H9 (cell line): ENCODE data around the gene GPR107. TPM values are rescaled to one million over a fixed set of nuclear protein-coding genes. Genes with fewer than 3 reads are reported as not detected.
A peak's percentile ranks its signal among the peaks of the same experiment; 100 is the strongest.

Experiments used
- DNase-seq: peaks from one replicate; pipeline ENCODE4 v3.0.0-alpha.2; 2017
- H2AFZ ChIP-seq: one replicate; pipeline ENCODE4 v1.6.1; 2013; ENCODE audit warnings: mild to moderate bottlenecking, low read length, control low read depth, moderate library complexity
- H2AK5ac ChIP-seq: 2 replicates; pipeline ENCODE4 v1.6.1; 2013; ENCODE audit warnings: low read length, control low read depth, mixed read lengths; ENCODE audit not compliant: insufficient read length
- H2BK120ac ChIP-seq: one replicate; pipeline ENCODE4 v1.6.1; 2013; ENCODE audit warnings: low read depth, mild to moderate bottlenecking, low read length, control low read depth, inconsistent platforms; ENCODE audit not compliant: poor library complexity, severe bottlenecking
- H2BK12ac ChIP-seq: 2 replicates; pipeline ENCODE4 v1.6.1; 2013; ENCODE audit warnings: low read length, control low read depth, mixed read lengths, low read depth; ENCODE audit not compliant: insufficient read length
- H2BK15ac ChIP-seq: 2 replicates; pipeline ENCODE4 v1.6.1; 2013; ENCODE audit warnings: low read depth, low read length, control low read depth
- H2BK20ac ChIP-seq: one replicate; pipeline ENCODE4 v1.6.1; 2013; ENCODE audit warnings: low read depth, mild to moderate bottlenecking, low read length, control low read depth, inconsistent platforms; ENCODE audit not compliant: poor library complexity, severe bottlenecking
- H2BK5ac ChIP-seq: 2 replicates; pipeline ENCODE4 v1.6.1; 2013; ENCODE audit warnings: low read length, control low read depth, mixed read lengths; ENCODE audit not compliant: insufficient read length
- H3K14ac ChIP-seq: 2 replicates; pipeline ENCODE4 v1.6.1; 2013; ENCODE audit warnings: low read length, control low read depth; ENCODE audit not compliant: insufficient read depth
- H3K18ac ChIP-seq: 2 replicates; pipeline ENCODE4 v1.6.1; 2013; ENCODE audit warnings: low read depth, mild to moderate bottlenecking, mixed read lengths, low read length, control low read depth; ENCODE audit not compliant: insufficient read length
- H3K23ac ChIP-seq: 2 replicates; pipeline ENCODE4 v1.6.1; 2013; ENCODE audit warnings: low read length, control low read depth, mixed read lengths, low read depth; ENCODE audit not compliant: insufficient read length
- H3K23me2 ChIP-seq: 2 replicates; pipeline ENCODE4 v1.6.1; 2013; ENCODE audit warnings: low read depth, mild to moderate bottlenecking, mixed read lengths, low read length, control low read depth; ENCODE audit not compliant: insufficient read length, poor library complexity, severe bottlenecking
- H3K27ac ChIP-seq: 2 replicates; pipeline ENCODE4 v1.5.1; 2013; ENCODE audit warnings: low read length, control low read depth, mixed read lengths, low read depth; ENCODE audit not compliant: insufficient read length
- H3K27me3 ChIP-seq: 2 replicates; pipeline ENCODE4 v1.6.1; 2013; ENCODE audit warnings: low read length, control low read depth, inconsistent platforms; ENCODE audit not compliant: insufficient read depth
- H3K4ac ChIP-seq: 2 replicates; pipeline ENCODE4 v1.6.1; 2013; ENCODE audit warnings: low read depth, mild to moderate bottlenecking, control low read depth, inconsistent platforms, low read length, moderate library complexity
- H3K4me1 ChIP-seq: 2 replicates; pipeline ENCODE4 v1.6.1; 2013; ENCODE audit warnings: low read length, control low read depth, inconsistent platforms; ENCODE audit not compliant: insufficient read depth
- H3K4me2 ChIP-seq: 2 replicates; pipeline ENCODE4 v1.6.1; 2013; ENCODE audit warnings: low read length, control low read depth, mixed read lengths; ENCODE audit not compliant: insufficient read length, insufficient read depth
- H3K56ac ChIP-seq: 2 replicates; pipeline ENCODE4 v1.6.1; 2013; ENCODE audit warnings: low read depth, mild to moderate bottlenecking, mixed read lengths, low read length, control low read depth; ENCODE audit not compliant: insufficient read length
- H3K79me1 ChIP-seq: 2 replicates; pipeline ENCODE4 v1.6.1; 2013; ENCODE audit warnings: low read depth, mild to moderate bottlenecking, moderate library complexity, low read length, control low read depth, inconsistent platforms; ENCODE audit not compliant: insufficient read depth, poor library complexity, severe bottlenecking
- H3K79me2 ChIP-seq: 2 replicates; pipeline ENCODE4 v1.6.1; 2013; ENCODE audit warnings: low read length, control low read depth, inconsistent platforms; ENCODE audit not compliant: insufficient read depth
- H3K9ac ChIP-seq: 2 replicates; pipeline ENCODE4 v1.6.1; 2013; ENCODE audit warnings: low read length, control low read depth, mixed read lengths; ENCODE audit not compliant: insufficient read length; ENCODE audit errors: extremely low read depth
- H3K9me3 ChIP-seq: one replicate; pipeline ENCODE4 v1.6.1; 2013; ENCODE audit warnings: low read depth, low read length, inconsistent platforms; ENCODE audit not compliant: control insufficient read depth
- H3T11ph ChIP-seq: one replicate; pipeline ENCODE4 v1.6.1; 2013; ENCODE audit warnings: mild to moderate bottlenecking, low read length, control low read depth, inconsistent platforms
- H4K20me1 ChIP-seq: one replicate; pipeline ENCODE4 v1.6.1; 2013; ENCODE audit not compliant: control insufficient read depth, insufficient read length, insufficient read depth
- H4K5ac ChIP-seq: 2 replicates; pipeline ENCODE4 v1.6.1; 2013; ENCODE audit warnings: low read depth, mild to moderate bottlenecking, mixed read lengths, low read length, control low read depth; ENCODE audit not compliant: insufficient read length
- H4K8ac ChIP-seq: replicated peaks from 2 replicates; pipeline ENCODE4 v1.6.1; 2013; ENCODE audit warnings: low read length, control low read depth, mixed read lengths, low read depth; ENCODE audit not compliant: insufficient read length
- H4K91ac ChIP-seq: 2 replicates; pipeline ENCODE4 v1.6.1; 2013; ENCODE audit warnings: low read depth, mild to moderate bottlenecking, moderate library complexity, mixed read lengths, low read length, control low read depth; ENCODE audit not compliant: insufficient read length
- H3K27ac Mint-ChIP-seq, 3 experiments: 2 replicates in 2 of 3; 3 replicates in 1 of 3; pipeline ENCODE4 v1.8.0; 2020 to 2021; ENCODE audit warnings: mixed read lengths in 3 of 3, mild to moderate bottlenecking in 1 of 3, moderate library complexity in 1 of 3
- H3K27me3 Mint-ChIP-seq: 2 replicates; pipeline ENCODE4 v1.8.0; 2021; ENCODE audit warnings: low read depth, mild to moderate bottlenecking, moderate library complexity, mixed read lengths
- H3K36me3 Mint-ChIP-seq, 3 experiments: 2 replicates in 2 of 3; 3 replicates in 1 of 3; pipeline ENCODE4 v1.8.0; 2020 to 2021; ENCODE audit warnings: low read depth in 3 of 3, mixed read lengths in 3 of 3; ENCODE audit not compliant: insufficient read depth in 1 of 3
- H3K4me1 Mint-ChIP-seq, 2 experiments: 2 replicates each; pipeline ENCODE4 v1.8.0; 2020; ENCODE audit warnings: mixed read lengths in 2 of 2
- H3K4me3 Mint-ChIP-seq, 2 experiments: 2 replicates in 1 of 2; 3 replicates in 1 of 2; pipeline ENCODE4 v1.8.0; 2020 to 2021; ENCODE audit warnings: mild to moderate bottlenecking in 2 of 2, mixed read lengths in 2 of 2, moderate library complexity in 1 of 2
- H3K9me3 Mint-ChIP-seq, 2 experiments: 2 replicates in 1 of 2; 3 replicates in 1 of 2; pipeline ENCODE4 v1.8.0; 2020; ENCODE audit warnings: mild to moderate bottlenecking in 2 of 2, mixed read lengths in 2 of 2, moderate library complexity in 1 of 2
- CTCF ChIP-seq: fragments of 200-600 bp; sonication (generic); conservative IDR thresholded peaks from 3 replicates; pipeline ENCODE4 v1.8.0; 2021; ENCODE audit warnings: antibody characterized with exemption, mild to moderate bottlenecking
- whole genome bisulfite sequencing: extraction: QIAGEN DNeasy Blood & Tissue Kit; methylation state at CpG from one replicate; pipeline ENCODE4 v1.1.7; 2013; ENCODE audit warnings: missing lambda C conversion rate, low lambda C conversion rate, mixed read lengths; ENCODE audit not compliant: insufficient read length; ENCODE audit errors: extremely low coverage; 5-methylcytosine and 5-hydroxymethylcytosine counted together
- total RNA-seq: library from RNA; stranded (reverse); gene quantifications from 2 replicates; pipeline ENCODE4 v1.2.1, GENCODE V29; 2021

Gene GPR107
- total RNA-seq, 1 experiment from 2014 or later: 38.0 TPM

DNA sequence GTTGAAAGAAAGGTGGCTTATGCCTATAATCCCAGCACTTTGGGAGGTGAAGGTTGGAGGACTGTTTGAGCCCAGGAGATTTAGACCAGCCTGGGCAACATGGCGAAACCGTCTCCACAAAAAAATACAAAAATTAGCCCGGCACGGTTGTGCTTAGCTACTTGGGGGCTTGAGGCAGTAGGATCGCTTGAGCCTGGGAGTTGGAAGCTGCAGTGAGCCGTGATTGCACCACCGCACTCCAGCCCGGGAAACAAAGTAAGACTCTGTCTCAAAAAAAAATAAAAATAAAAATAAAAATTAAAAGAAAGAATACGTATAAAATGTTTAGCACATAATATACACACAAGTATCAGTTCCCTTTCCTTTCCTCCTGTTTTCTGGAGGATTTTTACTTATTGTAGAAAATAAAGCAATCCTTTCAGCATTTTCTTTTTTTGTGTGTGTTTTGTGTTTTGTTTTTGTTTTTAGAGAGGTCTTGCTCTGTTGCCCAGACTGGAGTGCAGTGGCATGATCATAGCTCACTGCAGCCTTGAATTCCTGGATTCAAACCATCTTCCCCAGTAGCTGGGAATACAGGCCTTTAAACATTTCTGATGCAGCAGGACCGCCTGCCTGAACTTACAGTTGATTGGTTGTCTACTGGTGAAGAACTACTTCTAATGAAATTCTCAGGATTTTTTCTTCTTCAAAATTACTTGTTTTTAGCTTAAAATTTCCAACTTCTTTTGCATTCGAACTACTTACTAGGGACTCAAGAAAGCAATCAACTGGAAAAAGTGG, 4.1 kb upstream of the GPR107 start:
- Histone ChIP-seq H2AK5ac (no peak overlapping the region), H3K4ac (no peak overlapping the region), H3K27me3 (no peaks in the 10 kb centered on the region), H4K5ac (no peak overlapping the region), H3K79me2 (no peaks in the 10 kb centered on the region; the same call in 1 of the 2 replicates), H3K27ac (no peak overlapping the region), H3K4me1 (no peaks in the 10 kb centered on the region; the same call in 1 of the 2 replicates), H2BK20ac (no peak overlapping the region), H4K8ac (no peak overlapping the region), H3K9ac (no peak overlapping the region), H2BK12ac (no peak overlapping the region), H3K18ac (no peak overlapping the region), H3T11ph (no peak overlapping the region), H3K56ac (no peak overlapping the region), H2BK5ac (no peak overlapping the region), H2AFZ (no peak overlapping the region), H3K9me3 (no peaks in the 10 kb centered on the region), H3K4me2 (no peak overlapping the region), H2BK15ac (no peak overlapping the region), H3K79me1 (no peaks in the 10 kb centered on the region), H3K23ac (no peak overlapping the region), H2BK120ac (no peak overlapping the region), H3K23me2 (peaks cover 9% of the 10 kb centered on the region), H3K14ac (no peak overlapping the region), H4K20me1 (no peaks in the 10 kb centered on the region), H4K91ac (no peak overlapping the region)
- 0 out of 7 replicates have a peak, but pooled peaks cover 0 to 2% (median 0%) of the 10 kb centered on the region in 3 experiments for H3K36me3 Mint-ChIP-seq
- DNase-seq: no peak
- H3K27ac Mint-ChIP-seq: peak overlapping the region in 1 of 3 experiments; percentile 16; a peak in 1 of 7 replicates
- H3K9me3 Mint-ChIP-seq: no peaks in the 10 kb centered on the region
- H3K4me1 Mint-ChIP-seq: peaks cover 5 to 23% of the 10 kb centered on the region in 2 experiments; a peak in 3 of 4 replicates
- TF ChIP-seq CTCF: no peak
- peaks cover 8% of the 10 kb centered on the region for H3K27me3 Mint-ChIP-seq
- no CpG with 5 or more reads among the region's 11 CpGs for WGBS
- no peak overlapping the region for H3K4me3 Mint-ChIP-seq
